T-helper 22 cell (primary cell): ENCODE results near the gene SPC25.

ENCODE experiments used
- DNase-seq: peaks from one replicate; pipeline ENCODE4 v3.0.0-alpha.2; 2020; ENCODE audit warnings: low read depth

Gene SPC25

GRCh38 chr2:168841445-168841844, 48.8 kb downstream of the SPC25 start:
- no peak for DNase-seq

GRCh38 chr2:168835969-168836368, 54.3 kb downstream of the SPC25 start:
- DNase-seq = no peak

- no peak for DNase-seq
Measured at GRCh38 chr2:168831662-168832061, 58.6 kb downstream of the SPC25 start.

GRCh38 chr2:168830958-168831357, 59.3 kb downstream of the SPC25 start:
- DNase-seq = no peak

- DNase-seq = no peak
Measured at GRCh38 chr2:168825126-168825525, 65.1 kb downstream of the SPC25 start.

GRCh38 chr2:168821992-168822391, 68.2 kb downstream of the SPC25 start:
- no peak for DNase-seq

GRCh38 chr2:168821577-168821976, 68.7 kb downstream of the SPC25 start:
- no peak for DNase-seq
